Activated CD8-positive, alpha-beta memory T cell treated with anti-CD3 and anti-CD28 coated beads, Interleukin-2, amount 50 U/mL, for 24 hours (primary cell): ENCODE results near the gene NFASC.

Experiments used
- DNase-seq: peaks from one replicate; pipeline ENCODE4 v3.0.0-alpha.2; 2020; ENCODE audit errors: extremely low read depth

The NFASC gene

GRCh38 chr1:205041998-205042910 lies 171.6 kb downstream of the NFASC start:
- DNase-seq: no peak

DNA sequence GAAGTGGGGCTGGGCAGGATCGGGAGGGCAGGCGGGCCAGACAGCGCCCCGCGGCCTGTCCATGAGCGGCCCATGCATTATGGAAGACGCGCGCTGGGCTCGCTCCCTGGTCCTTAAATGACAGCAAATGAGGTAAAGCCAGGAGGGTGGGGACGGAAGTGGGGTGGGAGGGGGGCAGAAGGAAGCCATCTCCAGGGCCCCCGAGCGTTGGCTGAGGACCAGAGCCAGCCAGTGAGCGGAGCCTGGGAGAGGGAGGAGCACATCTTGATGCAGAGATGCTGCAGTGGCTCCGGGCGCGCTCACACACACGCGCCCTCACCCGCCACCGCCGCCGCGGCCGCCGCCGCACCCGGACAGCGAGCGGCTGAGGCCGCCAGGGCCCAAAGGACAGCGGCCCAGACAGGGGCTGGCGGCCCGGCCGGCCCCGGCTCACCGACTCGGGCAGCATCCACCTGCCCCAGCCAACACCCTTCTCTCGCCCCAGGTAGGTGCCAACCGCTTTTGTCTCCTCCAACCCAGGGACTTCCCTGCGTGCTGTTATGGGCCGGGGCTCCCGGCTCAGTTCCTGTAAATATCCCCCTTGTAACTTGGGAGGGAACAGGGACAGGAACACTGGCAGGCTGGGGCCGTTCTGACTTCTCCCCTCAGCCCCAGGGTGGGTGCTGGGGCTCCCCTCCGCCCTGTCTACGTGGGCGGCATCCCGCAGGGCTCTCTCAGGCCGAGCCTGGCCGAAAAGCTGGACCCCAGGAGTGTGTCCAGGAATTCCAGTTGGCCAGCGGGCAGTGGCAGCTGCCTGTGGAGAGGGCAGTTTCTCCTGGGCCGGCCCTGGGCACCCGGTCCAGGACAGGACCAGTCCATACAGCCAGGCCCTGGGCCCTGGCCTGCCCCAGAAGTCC lies 172.5 kb downstream of the NFASC start, which contains the start of gene CNTN2:
TSS of gene CNTN2 (plus strand) at position 302 of the 896 bp plus-strand sequence. CDS start 9,974 bp downstream, outside the sequence.
- DNase-seq: no peak

- DNase-seq: no peak
Observed at GRCh38 chr1:205043866-205044265, 173.2 kb downstream of the NFASC start.

- DNase-seq: no peak
Observed at GRCh38 chr1:205044741-205045140, 174.1 kb downstream of the NFASC start.

DNA sequence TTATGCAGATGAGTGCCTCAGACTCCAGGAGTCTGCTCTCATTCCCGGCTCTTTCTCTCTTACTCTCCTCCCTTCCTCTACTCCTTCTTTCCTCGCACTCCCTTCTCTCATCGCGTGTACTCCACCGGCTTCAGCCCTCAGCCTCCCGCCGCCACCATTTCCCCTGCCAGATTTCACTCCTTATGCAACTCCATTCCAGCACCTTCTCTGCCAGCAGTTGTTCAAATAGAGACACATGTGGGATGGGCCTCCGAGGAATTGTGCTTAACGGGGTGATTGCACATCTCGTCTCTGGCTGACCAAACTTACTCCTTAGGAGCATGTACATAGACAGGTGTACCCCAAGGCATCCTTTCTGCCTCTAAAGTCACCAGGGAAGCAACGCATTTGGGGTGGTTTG lies 174.5 kb downstream of the NFASC start:
- DNase-seq: no peak

DNA sequence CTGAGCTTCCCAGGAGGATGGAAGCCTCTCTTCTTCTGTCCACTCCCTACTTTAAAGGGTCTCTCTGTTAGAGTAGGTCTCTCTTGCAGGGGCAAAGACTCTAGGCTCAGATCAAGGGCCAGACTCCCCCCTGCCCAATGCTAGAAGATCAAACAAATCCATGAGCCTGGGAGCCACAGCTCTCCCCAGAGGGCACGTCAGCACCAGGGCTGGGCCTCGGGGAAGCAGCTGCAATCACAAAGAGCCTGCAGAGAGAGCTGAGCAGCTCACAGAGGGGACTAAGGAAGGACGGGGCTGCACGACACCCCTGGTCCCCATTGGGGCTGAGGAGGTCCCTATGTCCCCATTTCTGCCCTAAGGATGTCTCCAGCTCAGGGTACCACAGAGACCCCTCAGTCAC lies 176.2 kb downstream of the NFASC start:
- DNase-seq: no peak

GRCh38 chr1:205047764-205048231 lies 177.1 kb downstream of the NFASC start:
- no peak for DNase-seq

DNA sequence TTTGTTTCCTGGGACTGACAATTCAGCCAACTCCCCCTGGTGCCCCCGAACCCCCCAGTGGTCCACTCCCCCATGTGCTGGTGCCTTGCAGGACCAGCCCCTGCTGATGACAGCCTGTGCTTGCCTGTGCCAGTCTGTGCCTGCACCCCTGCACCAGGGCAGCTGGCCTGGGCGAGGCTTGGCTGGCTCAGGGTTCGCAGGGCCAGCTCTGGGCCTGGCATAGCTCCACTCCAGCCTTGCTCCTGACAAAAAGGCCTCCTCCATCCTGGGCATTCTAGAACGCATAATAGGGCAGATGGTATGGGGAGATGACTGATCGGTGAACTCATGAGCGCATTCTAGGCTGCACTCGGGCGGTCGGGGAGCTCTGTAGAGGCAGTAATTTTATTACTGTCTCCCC lies 177.7 kb downstream of the NFASC start:
- DNase-seq: no peak

DNA sequence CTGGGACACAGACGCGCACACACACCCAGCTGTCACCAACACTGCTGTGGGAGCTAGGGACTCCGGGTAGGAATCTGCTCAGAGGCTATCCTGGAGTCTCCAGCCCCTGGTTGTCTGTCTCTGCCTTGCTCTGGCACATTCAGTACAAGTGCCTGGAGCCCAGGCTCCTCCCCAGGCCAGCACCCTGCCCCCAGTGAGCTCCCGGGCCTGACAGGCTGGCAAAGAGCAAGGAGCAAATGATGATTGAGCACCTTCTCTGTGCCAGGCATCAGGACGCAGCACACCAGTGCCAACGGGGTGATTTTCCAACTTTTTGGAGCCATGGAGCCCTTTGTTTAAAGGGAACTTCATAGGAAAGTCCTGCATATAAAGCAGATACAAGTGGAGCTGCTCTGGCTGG lies 178.8 kb downstream of the NFASC start:
- no peak for DNase-seq

DNA sequence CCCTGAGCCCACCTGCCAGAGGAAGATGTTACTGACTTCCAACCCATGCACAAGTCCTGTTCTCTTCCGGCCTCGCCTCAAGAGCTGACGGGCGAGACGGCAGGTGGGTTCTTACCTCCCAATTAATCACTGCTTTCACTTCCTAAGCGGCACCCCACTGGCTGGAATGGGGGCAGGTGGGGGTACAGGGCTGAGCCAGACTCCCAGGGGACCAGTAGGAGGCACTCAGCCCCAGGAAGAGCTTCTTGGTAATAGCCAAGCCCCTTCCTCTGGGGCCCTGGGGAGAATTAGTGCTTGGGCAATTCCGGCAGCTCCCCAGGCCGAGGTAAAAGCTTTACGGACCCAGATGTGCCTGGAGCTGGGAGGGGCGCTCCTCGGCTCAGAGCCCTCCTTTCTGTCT lies 182.0 kb downstream of the NFASC start:
- DNase-seq: no peak

DNA sequence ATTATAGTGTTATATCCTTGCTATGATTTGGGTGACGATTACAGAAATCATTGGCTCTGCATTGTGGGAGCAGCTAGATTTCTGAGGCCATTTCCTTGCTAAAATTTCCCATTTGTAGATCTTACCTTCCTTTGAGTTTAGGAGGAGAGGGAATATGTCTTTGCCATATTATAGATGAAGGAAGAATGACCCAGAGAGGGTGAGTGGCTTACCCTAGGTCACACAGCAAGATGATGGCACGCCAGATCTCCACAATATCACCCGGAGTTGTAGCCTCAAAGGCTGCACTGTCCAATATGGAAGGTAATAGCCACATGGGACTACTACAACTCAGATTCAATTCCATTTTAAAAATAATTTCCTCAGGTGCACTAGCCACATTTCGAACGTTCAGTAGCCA lies 182.6 kb downstream of the NFASC start:
- DNase-seq: no peak

DNA sequence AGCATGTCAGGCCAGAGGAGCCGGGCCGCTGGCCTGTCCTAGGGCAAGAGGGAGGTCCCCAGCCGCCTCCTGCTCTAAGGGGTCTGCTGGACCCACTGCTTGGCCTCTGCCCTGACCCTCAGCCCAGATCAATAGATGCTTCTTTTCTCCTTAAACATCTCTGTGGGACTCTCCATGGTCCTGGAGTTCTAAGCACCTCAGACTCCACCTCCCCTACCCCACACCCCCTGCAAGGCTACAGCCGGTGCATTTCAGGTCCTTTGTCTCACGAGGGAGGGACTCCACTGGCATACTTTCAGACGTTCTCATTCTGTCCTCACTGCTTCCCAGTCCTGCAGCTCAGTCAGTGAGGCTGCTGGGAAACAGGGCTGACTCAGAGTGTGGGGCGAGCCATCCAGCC lies 183.4 kb downstream of the NFASC start:
- no peak for DNase-seq

- no peak for DNase-seq
Observed at GRCh38 chr1:205056188-205056611, 185.5 kb downstream of the NFASC start.

DNA sequence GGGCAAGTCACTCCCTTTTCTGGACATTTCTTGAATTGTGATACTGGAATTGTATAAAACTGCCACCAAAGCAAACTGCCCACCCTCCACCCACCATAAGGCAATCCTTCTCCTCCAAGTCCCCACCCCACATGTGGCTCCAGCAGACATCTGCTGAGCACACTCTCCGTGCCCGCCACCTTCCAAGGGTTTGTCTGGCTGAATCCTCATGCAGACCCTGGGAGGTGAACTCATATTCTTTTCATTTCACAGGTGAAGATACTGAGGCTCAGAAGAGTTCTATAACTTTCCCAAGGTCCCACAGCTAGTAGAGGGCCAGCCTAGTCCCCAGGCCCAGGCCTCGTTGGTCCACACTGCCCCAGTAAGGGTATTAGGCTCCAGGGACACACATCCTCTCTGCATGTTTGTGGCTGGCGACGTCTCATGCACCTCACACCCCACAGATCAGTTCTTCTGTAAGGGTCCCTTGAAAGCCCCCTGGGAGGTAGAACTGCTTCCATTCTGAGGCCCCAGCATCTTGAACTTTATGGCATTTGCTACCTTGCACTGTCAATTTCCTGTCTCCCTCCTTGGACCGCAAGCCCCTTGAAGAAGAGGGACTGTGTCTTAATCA lies 186.4 kb downstream of the NFASC start:
- DNase-seq: no peak

DNA sequence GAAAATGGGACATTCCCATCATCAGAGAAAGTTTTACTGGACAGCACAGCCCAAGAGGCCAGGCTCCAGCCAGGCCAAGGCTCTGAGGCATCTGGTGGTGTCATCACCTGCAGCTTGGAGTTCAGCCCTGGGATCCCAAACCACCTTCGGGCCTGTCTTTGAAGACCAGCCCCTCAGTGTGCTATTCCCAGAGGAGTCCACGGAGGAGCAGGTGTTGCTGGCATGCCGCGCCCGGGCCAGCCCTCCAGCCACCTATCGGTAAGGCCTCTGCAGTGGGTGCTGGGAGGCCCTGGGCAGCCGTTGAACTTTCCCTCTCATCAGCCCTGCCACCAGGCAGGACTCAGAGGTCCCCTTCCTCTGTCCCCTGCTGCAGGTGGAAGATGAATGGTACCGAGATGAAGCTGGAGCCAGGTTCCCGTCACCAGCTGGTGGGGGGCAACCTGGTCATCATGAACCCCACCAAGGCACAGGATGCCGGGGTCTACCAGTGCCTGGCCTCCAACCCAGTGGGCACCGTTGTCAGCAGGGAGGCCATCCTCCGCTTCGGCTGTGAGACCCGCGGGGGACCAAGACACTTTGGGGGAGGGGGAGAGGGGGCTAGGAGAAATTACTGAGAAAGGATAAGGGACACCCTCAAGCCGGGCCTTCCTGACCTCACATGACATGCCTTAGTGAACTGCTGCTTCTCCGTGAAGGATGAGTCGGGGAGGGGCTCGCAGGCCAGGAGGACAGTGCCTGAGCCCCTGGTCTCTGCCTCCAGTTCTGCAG lies 187.3 kb downstream of the NFASC start:
- no peak for DNase-seq

DNA sequence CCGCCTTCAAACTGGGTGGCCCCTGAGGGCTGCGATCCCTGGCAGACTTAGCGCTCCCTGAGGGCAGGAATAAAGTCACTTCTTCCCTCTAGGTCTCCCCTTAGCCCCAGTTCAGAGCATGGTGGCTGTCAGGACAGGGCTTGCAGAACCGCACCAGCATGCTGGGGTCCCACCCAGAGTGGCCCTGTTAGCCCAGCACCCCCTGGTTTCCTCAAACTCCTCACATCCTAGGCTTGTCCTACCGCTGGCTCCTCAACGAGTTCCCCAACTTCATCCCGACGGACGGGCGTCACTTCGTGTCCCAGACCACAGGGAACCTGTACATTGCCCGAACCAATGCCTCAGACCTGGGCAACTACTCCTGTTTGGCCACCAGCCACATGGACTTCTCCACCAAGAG lies 188.2 kb downstream of the NFASC start:
- DNase-seq: no peak

GRCh38 chr1:205059660-205060059 lies 189.0 kb downstream of the NFASC start:
- no peak for DNase-seq

- DNase-seq: no peak
Observed at GRCh38 chr1:205060746-205061145, 190.1 kb downstream of the NFASC start.

DNA sequence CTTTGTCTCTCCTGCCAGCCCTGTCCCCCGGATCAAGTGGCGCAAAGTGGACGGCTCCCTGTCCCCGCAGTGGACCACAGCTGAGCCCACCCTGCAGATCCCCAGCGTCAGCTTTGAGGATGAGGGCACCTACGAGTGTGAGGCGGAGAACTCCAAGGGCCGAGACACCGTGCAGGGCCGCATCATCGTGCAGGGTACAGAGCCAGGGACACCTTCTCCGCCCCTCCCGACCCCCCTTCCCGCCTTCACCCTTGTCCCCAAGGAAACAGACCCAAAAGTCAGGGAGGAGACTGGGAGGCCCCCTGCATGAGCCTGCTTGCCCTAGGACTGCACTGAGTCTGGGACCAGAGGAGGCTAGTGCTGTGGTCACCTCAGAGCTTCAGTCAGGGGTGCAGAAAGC lies 190.6 kb downstream of the NFASC start:
- DNase-seq: no peak

DNA sequence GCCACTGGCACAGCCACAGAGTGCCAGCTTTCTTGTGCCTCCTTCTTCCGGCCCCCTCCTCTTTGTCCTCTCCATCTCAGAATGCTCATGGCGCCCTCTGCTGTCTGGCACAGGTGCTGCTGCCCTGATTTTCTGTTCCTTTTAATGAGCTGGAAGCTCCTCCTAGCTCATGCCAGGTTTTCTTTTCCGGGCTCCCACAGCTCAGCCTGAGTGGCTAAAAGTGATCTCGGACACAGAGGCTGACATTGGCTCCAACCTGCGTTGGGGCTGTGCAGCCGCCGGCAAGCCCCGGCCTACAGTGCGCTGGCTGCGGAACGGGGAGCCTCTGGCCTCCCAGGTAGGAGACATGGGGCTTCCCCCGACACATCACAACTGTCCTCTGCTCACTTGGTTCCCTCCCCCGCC lies 191.0 kb downstream of the NFASC start:
- DNase-seq: peak; percentile 31

DNA sequence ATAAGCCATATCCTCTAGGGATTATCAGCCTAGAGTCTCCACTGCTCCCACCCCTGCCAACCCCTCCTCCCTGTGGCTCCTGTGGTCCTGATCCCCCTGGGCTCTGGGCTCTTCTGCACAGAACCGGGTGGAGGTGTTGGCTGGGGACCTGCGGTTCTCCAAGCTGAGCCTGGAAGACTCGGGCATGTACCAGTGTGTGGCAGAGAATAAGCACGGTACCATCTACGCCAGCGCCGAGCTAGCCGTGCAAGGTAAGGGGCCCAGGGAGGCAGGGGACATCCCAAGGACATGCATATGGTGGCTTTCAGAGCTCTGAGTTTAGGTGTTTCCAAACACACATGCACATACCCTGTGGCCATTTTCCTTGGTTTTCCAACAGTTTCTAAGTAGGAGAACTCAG lies 191.7 kb downstream of the NFASC start:
- no peak for DNase-seq
